ENCODE results near the gene NEK10.
"Not testable (repeated sequence)": the region's sequence is repeated elsewhere in the genome, so short reads cannot be mapped to it uniquely, and the experiment has no call there.

The NEK10 gene

GRCh38 chr3:27317096-27317495 is 52.1 kb downstream of the NEK10 start:
- in situ Hi-C loops (cut with HindIII; ENCODE audit: low sequenced_read_pairs), result no loop called here

GRCh38 chr3:27315003-27315402 is 54.2 kb downstream of the NEK10 start:
- in situ Hi-C loops (cut with HindIII; ENCODE audit: low sequenced_read_pairs), result no loop called here

GRCh38 chr3:27312044-27312668 is 57.0 kb downstream of the NEK10 start:
- in situ Hi-C loops (cut with HindIII; ENCODE audit: low sequenced_read_pairs), result no loop called here

GRCh38 chr3:27311400-27311799 is 57.8 kb downstream of the NEK10 start:
- in situ Hi-C loops (cut with HindIII; ENCODE audit: low sequenced_read_pairs), result no loop called here

- in situ Hi-C loops (cut with HindIII; ENCODE audit: low sequenced_read_pairs), result no loop called here
Observed at GRCh38 chr3:27310688-27311087, 58.5 kb downstream of the NEK10 start.

GRCh38 chr3:27307566-27307965 is 61.6 kb downstream of the NEK10 start:
- in situ Hi-C loops (cut with HindIII; ENCODE audit: low sequenced_read_pairs), result no loop called here

- in situ Hi-C loops (cut with HindIII; ENCODE audit: low sequenced_read_pairs), result no loop called here
Observed at GRCh38 chr3:27302891-27303290, 66.3 kb downstream of the NEK10 start.

- in situ Hi-C loops (cut with HindIII; ENCODE audit: low sequenced_read_pairs), result not testable (repeated sequence)
Observed at GRCh38 chr3:27298981-27299380, 70.2 kb downstream of the NEK10 start.

- in situ Hi-C loops (cut with HindIII; ENCODE audit: low sequenced_read_pairs), result no loop called here
Observed at GRCh38 chr3:27293939-27294338, 75.2 kb downstream of the NEK10 start.

- in situ Hi-C loops (cut with HindIII; ENCODE audit: low sequenced_read_pairs), result no loop called here
Observed at GRCh38 chr3:27290760-27291159, 78.4 kb downstream of the NEK10 start.

GRCh38 chr3:27289769-27290413 is 79.3 kb downstream of the NEK10 start:
- in situ Hi-C loops (cut with HindIII; ENCODE audit: low sequenced_read_pairs), result no loop called here

GRCh38 chr3:27287052-27287451 is 82.1 kb downstream of the NEK10 start:
- in situ Hi-C loops (cut with HindIII; ENCODE audit: low sequenced_read_pairs), result no loop called here

GRCh38 chr3:27286467-27286866 is 82.7 kb downstream of the NEK10 start:
- in situ Hi-C loops (cut with HindIII; ENCODE audit: low sequenced_read_pairs), result not testable (repeated sequence)

- in situ Hi-C loops (cut with HindIII; ENCODE audit: low sequenced_read_pairs), result no loop called here
Observed at GRCh38 chr3:27285668-27286067, 83.5 kb downstream of the NEK10 start.

- in situ Hi-C loops (cut with HindIII; ENCODE audit: low sequenced_read_pairs), result no loop called here
Observed at GRCh38 chr3:27281671-27282150, 87.5 kb downstream of the NEK10 start.

- in situ Hi-C loops (cut with HindIII; ENCODE audit: low sequenced_read_pairs), result no loop called here
Observed at GRCh38 chr3:27279123-27279522, 90.1 kb downstream of the NEK10 start.

GRCh38 chr3:27278383-27279055 is 90.7 kb downstream of the NEK10 start:
- in situ Hi-C loops (cut with HindIII; ENCODE audit: low sequenced_read_pairs), result no loop called here

- in situ Hi-C loops (cut with HindIII; ENCODE audit: low sequenced_read_pairs), result no loop called here
Observed at GRCh38 chr3:27275441-27275990, 93.7 kb downstream of the NEK10 start.

GRCh38 chr3:27271890-27272289 is 97.3 kb downstream of the NEK10 start:
- in situ Hi-C loops (cut with HindIII; ENCODE audit: low sequenced_read_pairs), result no loop called here

GRCh38 chr3:27254896-27255295 is 114.3 kb downstream of the NEK10 start:
- in situ Hi-C loops (cut with HindIII; ENCODE audit: low sequenced_read_pairs), result loop anchor here (10.0 kb wide), 1 partner anchor 120 kb away; no protein-coding TSS in a partner anchor

GRCh38 chr3:27253831-27254230 is 115.4 kb downstream of the NEK10 start:
- in situ Hi-C loops (cut with HindIII; ENCODE audit: low sequenced_read_pairs), result loop anchor here (10.0 kb wide), 1 partner anchor 119 kb away; no protein-coding TSS in a partner anchor

GRCh38 chr3:27253391-27253790 is 115.8 kb downstream of the NEK10 start:
- in situ Hi-C loops (cut with HindIII; ENCODE audit: low sequenced_read_pairs), result loop anchor here (10.0 kb wide), 1 partner anchor 119 kb away; no protein-coding TSS in a partner anchor
